ENCODE data around the gene CACNA1S. TPM values are rescaled to one million over a fixed set of nuclear protein-coding genes. Genes with fewer than 3 reads are reported as not detected.

CACNA1S gene
- total RNA-seq, 4 donors from 2014 or later = not detected

DNA sequence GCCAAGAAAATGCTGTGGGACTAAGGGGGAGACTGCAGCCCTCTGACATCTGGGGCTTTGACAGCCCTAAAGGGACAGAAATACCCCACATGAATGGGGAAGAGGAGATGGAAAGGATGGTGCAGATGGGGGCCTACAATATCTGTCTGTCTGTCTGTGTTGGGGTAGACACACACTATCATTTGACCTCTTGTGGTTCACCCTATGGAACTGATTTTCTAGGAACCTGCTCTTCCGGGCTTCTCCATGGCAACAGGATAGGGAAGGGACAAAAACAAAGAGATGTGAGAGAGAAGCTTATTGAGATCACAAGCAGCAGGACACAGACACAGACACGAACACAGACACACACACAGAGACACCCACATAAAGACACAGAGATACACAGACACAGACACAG is 105.8 kb downstream of the CACNA1S start:
- no peak for ATAC-seq
- WGBS, 2 donors (ENCODE audit: low coverage in 1 of 2) = 29 to 60% methylated on average over 1 to 2 of the region's 2 CpGs
- Histone ChIP-seq H3K9me3 (no peaks in the 10 kb centered on the region), H3K4me3 (no peak overlapping the region), H3K36me3 (peaks cover 0 to 13% of the 10 kb centered on the region in 2 donors), H3K27ac (no peak overlapping the region), H3K27me3 (peaks cover 11% of the 10 kb centered on the region), H3K4me1 (no peaks in the 10 kb centered on the region)
- TF ChIP-seq EP300 (IDR thresholded peaks at IDR 0.05) (no peak), POLR2AphosphoS5 (IDR thresholded peaks at IDR 0.05) (no peak), POLR2A (IDR thresholded peaks at IDR 0.05) (no peak)
- TF ChIP-seq, protein P1, sequence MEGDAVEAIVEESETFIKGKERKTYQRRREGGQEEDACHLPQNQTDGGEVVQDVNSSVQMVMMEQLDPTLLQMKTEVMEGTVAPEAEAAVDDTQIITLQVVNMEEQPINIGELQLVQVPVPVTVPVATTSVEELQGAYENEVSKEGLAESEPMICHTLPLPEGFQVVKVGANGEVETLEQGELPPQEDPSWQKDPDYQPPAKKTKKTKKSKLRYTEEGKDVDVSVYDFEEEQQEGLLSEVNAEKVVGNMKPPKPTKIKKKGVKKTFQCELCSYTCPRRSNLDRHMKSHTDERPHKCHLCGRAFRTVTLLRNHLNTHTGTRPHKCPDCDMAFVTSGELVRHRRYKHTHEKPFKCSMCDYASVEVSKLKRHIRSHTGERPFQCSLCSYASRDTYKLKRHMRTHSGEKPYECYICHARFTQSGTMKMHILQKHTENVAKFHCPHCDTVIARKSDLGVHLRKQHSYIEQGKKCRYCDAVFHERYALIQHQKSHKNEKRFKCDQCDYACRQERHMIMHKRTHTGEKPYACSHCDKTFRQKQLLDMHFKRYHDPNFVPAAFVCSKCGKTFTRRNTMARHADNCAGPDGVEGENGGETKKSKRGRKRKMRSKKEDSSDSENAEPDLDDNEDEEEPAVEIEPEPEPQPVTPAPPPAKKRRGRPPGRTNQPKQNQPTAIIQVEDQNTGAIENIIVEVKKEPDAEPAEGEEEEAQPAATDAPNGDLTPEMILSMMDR (IDR thresholded peaks at IDR 0.05) = no peak

DNA sequence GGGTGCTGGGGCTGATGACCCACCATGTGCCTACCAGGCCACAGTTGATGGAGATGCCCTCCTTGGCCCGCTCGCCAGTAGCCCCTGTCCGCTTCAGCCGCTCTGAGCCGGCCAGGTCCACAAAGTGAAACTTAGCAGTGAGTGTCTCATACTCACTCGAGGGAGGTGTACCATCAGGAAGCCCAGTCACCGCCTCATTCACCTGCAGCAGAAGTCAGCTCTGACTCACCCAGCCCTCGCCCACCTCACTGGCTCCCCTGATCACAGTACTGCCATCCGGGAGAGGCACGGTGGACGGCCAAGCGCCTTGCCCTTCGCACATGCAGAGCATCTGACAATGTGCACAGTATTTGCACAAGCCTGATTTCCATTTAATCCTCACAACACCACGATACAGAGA is 107.5 kb downstream of the CACNA1S start:
- no peak overlapping the region for H3K4me3 ChIP-seq
- H3K27ac ChIP-seq = no peak overlapping the region
- WGBS, 2 donors (ENCODE audit: low coverage in 1 of 2) = 83 to 95% methylated on average over 4 to 8 of the region's 14 CpGs
- TF ChIP-seq EP300 (IDR thresholded peaks at IDR 0.05) (no peak), POLR2AphosphoS5 (IDR thresholded peaks at IDR 0.05) (no peak), POLR2A (IDR thresholded peaks at IDR 0.05) (no peak)
- TF ChIP-seq, protein P1 (IDR thresholded peaks at IDR 0.05) = no peak
- no peaks in the 10 kb centered on the region for H3K4me1 ChIP-seq
- H3K36me3 ChIP-seq = peaks cover 0 to 19% of the 10 kb centered on the region in 2 donors
- H3K27me3 ChIP-seq = no peaks in the 10 kb centered on the region
- H3K9me3 ChIP-seq = no peaks in the 10 kb centered on the region
- no peak for ATAC-seq

DNA sequence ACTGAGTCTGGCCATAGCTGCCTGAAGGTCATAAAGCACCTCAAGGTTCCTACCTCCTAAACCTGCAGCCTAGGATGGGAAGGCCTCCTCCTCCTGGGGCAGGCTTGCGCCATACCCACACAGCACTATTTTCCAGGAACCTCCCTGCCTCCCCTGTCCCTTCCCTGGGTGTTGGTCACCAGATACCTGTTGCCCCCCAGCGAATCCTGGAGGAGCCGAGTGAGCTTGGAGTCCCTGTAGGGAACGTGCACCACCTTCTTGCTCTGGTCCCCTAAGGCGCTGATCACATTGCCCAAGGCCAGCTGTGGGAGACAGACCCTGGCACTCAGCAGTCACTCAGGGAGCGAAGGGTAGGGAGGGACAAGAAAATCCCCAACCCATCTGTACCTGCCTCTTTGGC is 108.1 kb downstream of the CACNA1S start:
- TF ChIP-seq EP300 (IDR thresholded peaks at IDR 0.05) (no peak), POLR2A (IDR thresholded peaks at IDR 0.05) (no peak), POLR2AphosphoS5 (IDR thresholded peaks at IDR 0.05) (no peak)
- TF ChIP-seq, protein P1 (IDR thresholded peaks at IDR 0.05) = no peak
- Histone ChIP-seq H3K9me3 (no peaks in the 10 kb centered on the region), H3K27ac (no peak overlapping the region), H3K4me3 (no peak overlapping the region), H3K4me1 (no peaks in the 10 kb centered on the region), H3K27me3 (no peaks in the 10 kb centered on the region), H3K36me3 (peaks cover 0 to 19% of the 10 kb centered on the region in 2 donors)
- 80 to 100% methylated on average over 1 to 2 of the region's 6 CpGs for WGBS, 2 donors (ENCODE audit: low coverage in 1 of 2)
- no peak for ATAC-seq

DNA sequence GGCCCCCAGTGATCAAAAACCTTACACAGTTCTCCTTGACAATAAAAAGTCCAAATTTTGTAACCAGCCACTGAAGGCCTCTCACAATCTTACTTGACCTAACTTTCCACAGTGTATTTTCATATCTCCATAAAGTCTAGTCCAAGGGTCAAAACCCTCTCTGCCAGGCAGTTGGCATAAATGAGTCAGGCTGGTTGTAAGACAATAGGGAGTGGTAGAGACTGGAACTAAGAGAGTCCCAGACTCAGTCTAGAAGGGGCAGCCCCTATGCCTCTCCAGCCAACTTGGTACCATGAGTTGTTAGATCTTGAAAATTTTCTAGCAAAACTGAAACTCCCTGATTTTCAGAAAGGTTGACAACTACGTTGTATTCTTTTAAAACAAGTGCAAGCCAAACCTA is 109.7 kb downstream of the CACNA1S start:
- Histone ChIP-seq H3K4me3 (no peak overlapping the region), H3K27me3 (no peaks in the 10 kb centered on the region), H3K27ac (no peak overlapping the region), H3K9me3 (no peaks in the 10 kb centered on the region), H3K4me1 (no peaks in the 10 kb centered on the region), H3K36me3 (peaks cover 0 to 24% of the 10 kb centered on the region in 2 donors)
- TF ChIP-seq POLR2A (IDR thresholded peaks at IDR 0.05) = no peak
- TF ChIP-seq POLR2AphosphoS5 (IDR thresholded peaks at IDR 0.05) = no peak
- TF ChIP-seq, protein P1 (IDR thresholded peaks at IDR 0.05) = no peak
- no peak for TF ChIP-seq EP300 (IDR thresholded peaks at IDR 0.05)
- ATAC-seq = no peak
- 82 to 100% methylated on average over 1 of the region's 1 CpG for WGBS, 2 donors (ENCODE audit: low coverage in 1 of 2)

DNA sequence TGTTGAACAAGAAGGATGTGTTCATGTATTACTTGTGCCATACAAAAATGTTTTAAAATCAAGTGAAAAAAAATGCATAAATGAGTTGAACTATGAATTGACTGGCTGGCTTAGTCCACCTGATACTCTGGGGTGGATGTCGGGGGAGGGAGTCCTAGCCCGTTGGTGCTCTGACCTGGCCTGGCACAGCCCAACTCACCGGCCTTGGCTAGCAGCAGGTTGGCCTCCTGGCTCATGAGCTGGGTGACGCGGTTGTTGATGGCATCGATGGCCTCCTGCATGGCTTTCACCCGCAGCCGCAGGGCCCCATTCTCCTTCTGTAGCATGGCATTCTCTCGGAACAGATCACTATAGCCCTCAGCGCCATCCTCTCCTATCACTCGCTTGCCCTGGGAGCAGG is 110.3 kb downstream of the CACNA1S start:
- no peak overlapping the region for H3K4me3 ChIP-seq
- no peaks in the 10 kb centered on the region for H3K27me3 ChIP-seq
- H3K27ac ChIP-seq = no peak overlapping the region
- peaks cover 0 to 24% of the 10 kb centered on the region in 2 donors for H3K36me3 ChIP-seq
- H3K4me1 ChIP-seq = no peaks in the 10 kb centered on the region
- TF ChIP-seq EP300 (IDR thresholded peaks at IDR 0.05) (no peak), POLR2A (IDR thresholded peaks at IDR 0.05) (no peak), POLR2AphosphoS5 (IDR thresholded peaks at IDR 0.05) (no peak)
- TF ChIP-seq, protein P1 (IDR thresholded peaks at IDR 0.05) = no peak
- H3K9me3 ChIP-seq = no peaks in the 10 kb centered on the region
- WGBS, 2 donors (ENCODE audit: low coverage in 1 of 2) = 40 to 78% methylated on average over 2 to 6 of the region's 11 CpGs
- ATAC-seq = no peak

All from gastroesophageal sphincter (tissue), 4 donors.